Middle frontal gyrus (tissue), 1 donor: ENCODE data around the gene WDPCP.
"Not testable (repeated sequence)": the region's sequence is repeated elsewhere in the genome, so short reads cannot be mapped to it uniquely, and the experiment has no call there.

ENCODE experiments used
- DNase-seq: peaks from one replicate; pipeline ENCODE4 v3.0.0-alpha.2; 2015; ENCODE audit warnings: low spot score; ENCODE audit errors: extremely low spot score

Gene WDPCP

GRCh38 chr2:63124218-63124617 is 464.1 kb downstream of the WDPCP start:
- no peak for DNase-seq

DNA sequence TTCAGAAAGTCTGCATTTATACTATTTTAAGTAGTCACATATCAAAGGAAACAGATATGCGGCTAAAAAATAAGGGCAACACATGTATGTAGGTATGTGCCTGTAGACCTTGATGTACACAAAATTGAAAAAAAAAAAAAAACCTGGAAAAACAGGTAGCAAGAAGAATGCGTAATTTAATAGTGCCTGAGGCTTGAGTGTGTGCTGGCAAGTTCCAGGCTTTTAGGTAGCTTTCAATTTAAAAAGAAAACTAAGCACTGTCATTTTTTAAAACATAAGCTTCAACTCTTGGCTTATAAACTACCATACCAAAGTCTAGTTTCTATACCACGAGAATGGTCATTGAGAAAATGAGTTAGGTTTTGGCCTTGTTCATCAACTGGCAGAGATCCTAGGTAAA is 465.4 kb downstream of the WDPCP start:
- DNase-seq, result no peak

- no peak for DNase-seq
These were observed 467.0 kb downstream of the WDPCP start for GRCh38 chr2:63121055-63121834.

DNA sequence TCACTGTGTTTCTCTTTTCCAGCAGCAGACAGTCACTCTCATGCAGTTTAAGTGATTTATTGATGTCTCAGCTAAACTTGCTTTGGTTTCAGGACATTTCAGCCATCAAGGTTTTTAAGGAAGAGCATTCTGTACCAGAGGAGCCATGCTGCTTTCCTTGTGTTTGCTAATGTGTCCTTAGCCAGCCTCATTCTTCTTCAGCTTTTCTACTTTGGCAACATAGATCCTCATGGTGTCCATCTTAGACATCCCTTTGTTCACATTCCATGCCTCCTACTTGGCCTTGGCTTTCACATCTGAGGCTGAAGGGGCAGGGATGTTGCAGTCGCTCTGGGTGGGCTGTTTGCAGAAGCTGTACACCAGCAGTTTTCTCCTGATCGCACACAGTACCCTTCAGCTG is 469.5 kb downstream of the WDPCP start:
- no peak for DNase-seq

DNA sequence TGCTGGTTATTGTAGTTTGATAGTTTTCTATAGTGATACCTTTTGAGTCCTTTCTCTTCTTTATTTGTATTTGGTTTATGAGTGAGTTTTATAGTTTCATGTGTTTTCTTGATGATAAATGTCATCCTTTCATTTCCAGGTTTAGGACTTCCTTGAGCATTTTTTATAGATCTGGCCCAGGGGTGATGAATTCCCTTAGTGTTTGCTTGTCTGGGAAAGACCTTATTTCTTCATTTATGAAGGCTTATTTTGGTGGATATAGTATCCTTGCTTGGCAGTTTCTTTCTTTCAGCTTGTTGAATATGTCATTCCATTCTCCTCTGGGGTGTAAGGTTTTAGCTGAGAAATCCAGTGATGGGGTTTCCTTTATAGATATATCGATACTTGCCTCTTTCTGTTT is 483.8 kb downstream of the WDPCP start:
- no peak for DNase-seq

GRCh38 chr2:63101954-63102353 is 486.3 kb downstream of the WDPCP start:
- DNase-seq, result no peak

DNA sequence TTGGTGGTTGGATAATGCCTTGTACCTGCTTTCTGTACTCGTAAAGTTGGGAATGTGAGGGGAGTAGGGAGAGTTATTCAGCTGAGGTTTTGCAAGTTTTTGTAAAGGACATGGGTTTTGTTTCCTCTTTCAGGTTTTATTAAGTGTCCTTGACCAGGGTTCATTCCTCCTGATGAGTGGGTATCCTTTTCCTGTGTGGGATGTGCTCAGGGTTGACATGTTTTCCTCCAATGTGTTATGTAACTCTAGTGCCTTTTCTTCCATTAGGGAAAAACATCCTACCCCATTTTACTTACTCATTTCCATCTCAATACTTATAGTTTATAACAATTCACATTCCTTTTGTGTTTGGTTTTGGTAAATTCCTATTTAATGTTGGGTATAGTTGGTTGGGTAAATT is 489.2 kb downstream of the WDPCP start:
- DNase-seq, result no peak

GRCh38 chr2:63096491-63096890 is 491.8 kb downstream of the WDPCP start:
- no peak for DNase-seq

GRCh38 chr2:63093502-63093901 is 494.8 kb downstream of the WDPCP start:
- DNase-seq, result no peak

DNA sequence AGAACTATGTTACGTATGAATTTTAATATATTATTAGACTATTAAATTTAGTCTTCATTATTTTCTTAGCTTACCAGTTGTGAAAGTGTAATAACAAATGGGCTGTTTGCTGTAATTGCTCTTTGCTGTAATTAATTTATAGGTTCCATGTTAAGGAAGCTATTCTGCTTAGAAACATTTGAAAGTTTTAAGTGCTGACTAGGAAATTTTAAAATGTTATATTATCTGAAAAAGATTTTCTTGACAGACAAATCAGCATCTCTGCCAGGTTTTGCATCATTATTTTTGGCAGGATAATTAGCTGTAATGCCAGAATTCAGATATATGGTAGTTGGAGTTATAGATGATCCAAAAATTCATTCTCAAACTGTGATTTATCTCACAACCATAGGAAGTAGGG is 495.4 kb downstream of the WDPCP start:
- DNase-seq, result no peak

GRCh38 chr2:63092401-63092800 is 495.9 kb downstream of the WDPCP start:
- DNase-seq, result no peak

DNA sequence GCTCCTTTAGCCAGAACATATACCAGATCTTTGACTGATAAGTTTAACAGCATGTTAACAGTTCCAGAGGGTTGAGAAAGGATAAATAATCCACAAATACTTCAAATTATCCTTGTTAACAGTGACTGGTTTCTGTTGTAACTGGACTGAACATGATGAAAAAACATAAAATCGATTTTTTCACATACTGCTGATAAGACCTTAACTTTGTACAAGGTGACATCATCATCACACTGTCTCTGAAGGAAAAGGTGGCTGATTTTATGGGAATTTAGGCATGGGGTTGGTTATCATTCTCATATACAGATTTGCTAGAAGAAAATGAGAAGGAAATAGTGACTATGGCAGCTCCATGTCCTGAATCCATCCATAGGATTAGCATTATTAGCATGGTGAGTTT is 501.6 kb downstream of the WDPCP start:
- DNase-seq, result no peak

DNA sequence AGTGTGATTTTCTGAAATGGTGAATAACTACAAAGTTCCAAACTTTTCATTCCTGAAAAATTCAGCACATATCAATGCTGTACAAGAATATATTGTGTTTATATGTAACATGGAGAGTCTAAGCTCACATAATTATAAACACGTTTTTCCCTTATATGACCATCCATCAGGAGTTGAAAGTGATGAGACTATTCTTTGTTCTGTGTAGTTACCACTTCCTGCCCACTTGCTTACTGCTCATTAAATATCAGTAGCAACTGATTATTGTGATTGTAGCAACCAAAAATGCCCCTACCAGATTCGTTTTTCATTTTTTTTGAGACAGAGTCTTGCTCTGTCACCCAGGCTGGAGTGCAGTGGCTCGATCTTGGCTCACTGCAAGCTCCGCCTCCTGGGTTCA is 506.9 kb downstream of the WDPCP start:
- DNase-seq, result no peak

- no peak for DNase-seq
These were observed 509.2 kb downstream of the WDPCP start for GRCh38 chr2:63078852-63079606.

DNA sequence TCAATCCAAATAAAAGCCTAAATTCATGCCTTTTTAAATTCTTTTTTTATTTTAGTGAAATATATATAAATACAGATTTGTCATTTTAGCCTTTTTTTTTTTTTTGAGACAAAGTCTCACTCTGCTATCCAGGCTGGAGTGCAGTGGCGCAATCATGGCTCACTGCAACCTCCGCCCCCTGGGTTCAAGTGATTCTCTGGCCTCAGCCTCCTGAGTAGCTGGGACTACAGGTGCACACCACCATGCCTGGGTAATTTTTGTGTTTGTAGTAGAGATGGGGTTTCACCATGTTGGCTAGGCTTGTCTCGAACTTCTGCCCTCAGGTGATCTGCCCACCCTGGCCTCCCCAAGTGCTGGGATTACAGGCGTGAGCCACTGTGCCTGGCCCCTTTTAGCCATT is 513.9 kb downstream of the WDPCP start:
- not testable (repeated sequence) for DNase-seq

- no peak for DNase-seq
These were observed 514.3 kb downstream of the WDPCP start for GRCh38 chr2:63073994-63074393.

GRCh38 chr2:63071664-63072063 is 516.6 kb downstream of the WDPCP start:
- no peak for DNase-seq
